ENCODE measurements around the gene DNAJC27. TPM values are rescaled to one million over a fixed set of nuclear protein-coding genes. Genes with fewer than 3 reads are reported as not detected.
A peak's percentile ranks its signal among the peaks of the same experiment; 100 is the strongest.

Gene DNAJC27
- total and polyA plus RNA-seq, 8 donors = under 0.01 to 59.8 (median 2.9) TPM

GRCh38 chr2:24977631-24978030 lies 5.9 kb upstream of the DNAJC27 start:
- DNase-seq = no peak
- Histone ChIP-seq H3K9me3 (no peaks in the 10 kb centered on the region), H3K4me3 (no peak overlapping the region), H3K27ac (no peak overlapping the region), H3K27me3 (no peaks in the 10 kb centered on the region), H3K4me1 (peaks cover 0 to 21% (median 12%) of the 10 kb centered on the region in 4 donors), H3K36me3 (peaks cover 0 to 20% (median 2%) of the 10 kb centered on the region in 4 donors)
- intact Hi-C loops (cut with DNase I; ENCODE audit: low total_unique reads) = loop anchor here (5.0 kb wide), 1 partner anchor 155 kb away; no protein-coding TSS in a partner anchor
- 50 to 59% (median 54%) methylated on average over 2 of the region's 2 CpGs for WGBS, 5 donors
- TF ChIP-seq, protein P1, sequence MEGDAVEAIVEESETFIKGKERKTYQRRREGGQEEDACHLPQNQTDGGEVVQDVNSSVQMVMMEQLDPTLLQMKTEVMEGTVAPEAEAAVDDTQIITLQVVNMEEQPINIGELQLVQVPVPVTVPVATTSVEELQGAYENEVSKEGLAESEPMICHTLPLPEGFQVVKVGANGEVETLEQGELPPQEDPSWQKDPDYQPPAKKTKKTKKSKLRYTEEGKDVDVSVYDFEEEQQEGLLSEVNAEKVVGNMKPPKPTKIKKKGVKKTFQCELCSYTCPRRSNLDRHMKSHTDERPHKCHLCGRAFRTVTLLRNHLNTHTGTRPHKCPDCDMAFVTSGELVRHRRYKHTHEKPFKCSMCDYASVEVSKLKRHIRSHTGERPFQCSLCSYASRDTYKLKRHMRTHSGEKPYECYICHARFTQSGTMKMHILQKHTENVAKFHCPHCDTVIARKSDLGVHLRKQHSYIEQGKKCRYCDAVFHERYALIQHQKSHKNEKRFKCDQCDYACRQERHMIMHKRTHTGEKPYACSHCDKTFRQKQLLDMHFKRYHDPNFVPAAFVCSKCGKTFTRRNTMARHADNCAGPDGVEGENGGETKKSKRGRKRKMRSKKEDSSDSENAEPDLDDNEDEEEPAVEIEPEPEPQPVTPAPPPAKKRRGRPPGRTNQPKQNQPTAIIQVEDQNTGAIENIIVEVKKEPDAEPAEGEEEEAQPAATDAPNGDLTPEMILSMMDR (IDR thresholded peaks at IDR 0.05) = no peak
- TF ChIP-seq EP300 (IDR thresholded peaks at IDR 0.05) (no peak), POLR2AphosphoS5 (IDR thresholded peaks at IDR 0.05) (no peak), POLR2A (IDR thresholded peaks at IDR 0.05) (no peak)

- WGBS, 5 donors = 41 to 62% (median 61%) methylated on average over 4 of the region's 4 CpGs
- peak overlapping the region in 4 of 5 donors; percentile 97 to 99 (median 98) for H3K27ac ChIP-seq
- H3K9me3 ChIP-seq = no peaks in the 10 kb centered on the region
- peak in 1 of 2 donors; percentile 42 for DNase-seq
- no peak overlapping the region for H3K4me3 ChIP-seq
- TF ChIP-seq, protein P1 (IDR thresholded peaks at IDR 0.05) = no peak
- TF ChIP-seq POLR2A (IDR thresholded peaks at IDR 0.05) (no peak), EP300 (IDR thresholded peaks at IDR 0.05) (no peak), POLR2AphosphoS5 (IDR thresholded peaks at IDR 0.05) (no peak)
- H3K4me1 ChIP-seq = peaks cover 0 to 31% (median 16%) of the 10 kb centered on the region in 4 donors
- intact Hi-C loops (cut with DNase I; ENCODE audit: low total_unique reads) = no loop called here
- peaks cover 0 to under 1% (median 0%) of the 10 kb centered on the region in 4 donors for H3K36me3 ChIP-seq
- no peaks in the 10 kb centered on the region for H3K27me3 ChIP-seq
Observed at GRCh38 chr2:24973812-24974211, 2.1 kb upstream of the DNAJC27 start.

DNA sequence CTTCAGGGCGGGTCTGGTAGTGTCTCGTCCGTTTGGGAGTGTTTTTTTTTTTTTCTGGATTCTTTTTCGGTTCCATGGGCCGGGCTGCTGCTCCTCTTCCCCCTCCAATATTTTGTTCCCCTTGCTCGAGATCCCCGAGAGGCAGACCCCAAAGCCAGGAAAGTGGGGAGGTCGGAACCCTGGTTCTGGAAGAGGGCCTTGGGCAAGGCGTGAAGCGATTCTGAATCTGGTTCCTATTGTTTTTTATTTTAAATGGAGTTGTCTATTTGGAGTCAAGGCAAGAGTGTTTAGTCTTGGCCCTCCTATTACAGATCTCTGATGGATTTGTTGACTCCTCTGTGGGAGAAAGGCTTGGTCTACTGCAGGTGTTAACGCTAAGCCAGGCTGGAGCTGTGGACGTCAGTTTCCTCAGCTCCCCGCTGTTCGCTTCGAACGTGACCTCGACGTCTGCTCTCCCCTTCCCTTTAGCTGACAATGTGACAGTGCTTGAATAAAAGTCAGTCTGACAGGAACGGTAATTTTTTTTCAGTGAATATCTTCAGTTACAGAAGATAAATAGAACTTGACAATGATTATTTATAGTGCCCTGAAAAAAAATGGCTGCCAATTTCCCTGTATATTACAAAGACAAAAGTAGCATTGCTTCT lies 683 bp upstream of the DNAJC27 start:
- TF ChIP-seq POLR2AphosphoS5 (IDR thresholded peaks at IDR 0.05) (peak in 2 of 3 donors; percentile 12 to 32), EP300 (IDR thresholded peaks at IDR 0.05) (no peak), POLR2A (IDR thresholded peaks at IDR 0.05) (no peak)
- TF ChIP-seq, protein P1 (IDR thresholded peaks at IDR 0.05) = no peak
- H3K27me3 ChIP-seq = no peaks in the 10 kb centered on the region
- H3K9me3 ChIP-seq = no peaks in the 10 kb centered on the region
- WGBS, 5 donors = 0 to 1% (median 0%) methylated on average over 19 of the region's 19 CpGs
- DNase-seq = peak in 1 of 2 donors; percentile 80
- H3K27ac ChIP-seq = peak overlapping the region; percentile 97 to 99 (median 98)
- H3K4me3 ChIP-seq = peak overlapping the region; percentile 65 to 76 (median 68)
- peaks cover 0 to under 1% (median 0%) of the 10 kb centered on the region in 4 donors for H3K36me3 ChIP-seq
- intact Hi-C loops (cut with DNase I; ENCODE audit: low total_unique reads) = no loop called here
- H3K4me1 ChIP-seq = peaks cover 0 to 31% (median 16%) of the 10 kb centered on the region in 4 donors

GRCh38 chr2:24971286-24971535 lies 544 bp downstream of the DNAJC27 start:
- peaks cover 0 to 31% (median 16%) of the 10 kb centered on the region in 4 donors for H3K4me1 ChIP-seq
- H3K27ac ChIP-seq = peak overlapping the region; percentile 97 to 99 (median 98)
- H3K36me3 ChIP-seq = peaks cover 6 to 12% (median 11%) of the 10 kb centered on the region in 4 donors
- TF ChIP-seq POLR2A (IDR thresholded peaks at IDR 0.05) = no peak
- TF ChIP-seq, protein P1 (IDR thresholded peaks at IDR 0.05) = no peak
- TF ChIP-seq EP300 (IDR thresholded peaks at IDR 0.05) = no peak
- no peak for TF ChIP-seq POLR2AphosphoS5 (IDR thresholded peaks at IDR 0.05)
- no peaks in the 10 kb centered on the region for H3K9me3 ChIP-seq
- WGBS, 5 donors = 0 to 2% (median 0%) methylated on average over 18 to 23 of the region's 23 CpGs
- H3K4me3 ChIP-seq = peak overlapping the region; percentile 65 to 76 (median 68)
- H3K27me3 ChIP-seq = no peaks in the 10 kb centered on the region
- intact Hi-C loops (cut with DNase I; ENCODE audit: low total_unique reads) = no loop called here
- DNase-seq = peak in 1 of 2 donors; percentile 29
